CD4-positive, alpha-beta memory T cell (primary cell): ENCODE measurements around the gene ZDHHC15. TPM values are rescaled to one million over a fixed set of nuclear protein-coding genes. Genes with fewer than 3 reads are reported as not detected.
"Not testable (repeated sequence)": the region's sequence is repeated elsewhere in the genome, so short reads cannot be mapped to it uniquely, and the experiment has no call there.

Experiments used
- CTCF ChIA-PET: fragments of 350-600 bp; sonication (Branson Sonifier 250); formaldehyde crosslinking; loops from one replicate; lab custom pipeline; 2021; ENCODE audit warnings: inconsistent platforms; ENCODE audit not compliant: partially characterized antibody; lab: Charles Lee
- POLR2A ChIA-PET: fragments of 350-600 bp; sonication (Branson Sonifier 250); formaldehyde crosslinking; loops from one replicate; lab custom pipeline; 2021; ENCODE audit not compliant: partially characterized antibody; lab: Charles Lee
- DNase-seq, 5 donors: peaks; one replicate each; pipeline versions ENCODE4 v3.0.0 to v3.0.0-alpha.2; 2020 to 2022; ENCODE audit warnings: mixed read lengths in 1 of 5
- H3K27ac ChIP-seq: one replicate; pipeline ENCODE4 v1.7.0; 2013; ENCODE audit warnings: low read depth, low read length
- H3K27me3 ChIP-seq: 2 replicates; pipeline ENCODE4 v1.7.0; 2013; ENCODE audit warnings: mild to moderate bottlenecking, low read length, moderate library complexity; ENCODE audit not compliant: insufficient read depth
- H3K36me3 ChIP-seq: 2 replicates; pipeline ENCODE4 v1.7.0; 2013; ENCODE audit warnings: mild to moderate bottlenecking, low read length, moderate library complexity; ENCODE audit not compliant: insufficient read depth
- H3K4me1 ChIP-seq: 2 replicates; pipeline ENCODE4 v1.7.0; 2013; ENCODE audit warnings: mild to moderate bottlenecking, low read length, moderate library complexity; ENCODE audit not compliant: insufficient read depth
- H3K4me3 ChIP-seq, 2 donors: one replicate each; pipeline ENCODE4 v1.7.0; 2013; ENCODE audit warnings: low read length in 2 of 2, mild to moderate bottlenecking in 1 of 2
- H3K9me3 ChIP-seq, 2 donors: one replicate each; pipeline ENCODE4 v1.7.0; 2013; ENCODE audit warnings: low read length in 2 of 2, control low read depth in 1 of 2; ENCODE audit not compliant: control insufficient read depth in 1 of 2
- H3K27ac Mint-ChIP-seq, 7 donors: one replicate each; pipeline ENCODE4 v1.8.0; 2020 to 2021; ENCODE audit warnings: mixed read lengths in 7 of 7, mild to moderate bottlenecking in 6 of 7, inconsistent platforms in 3 of 7, moderate library complexity in 3 of 7
- H3K27me3 Mint-ChIP-seq, 2 donors: one replicate each; pipeline ENCODE4 v1.8.0; 2020 to 2021; ENCODE audit warnings: mixed read lengths in 2 of 2
- H3K36me3 Mint-ChIP-seq, 2 donors: one replicate each; pipeline ENCODE4 v1.8.0; 2020 to 2021; ENCODE audit warnings: mixed read lengths in 2 of 2, inconsistent platforms in 1 of 2, mild to moderate bottlenecking in 1 of 2
- H3K4me1 Mint-ChIP-seq, 4 donors: one replicate each; pipeline ENCODE4 v1.8.0; 2020 to 2021; ENCODE audit warnings: mixed read lengths in 4 of 4, mild to moderate bottlenecking in 1 of 4
- H3K4me3 Mint-ChIP-seq, 8 donors: one replicate each; pipeline ENCODE4 v1.8.0; 2020 to 2021; ENCODE audit warnings: mixed read lengths in 8 of 8, mild to moderate bottlenecking in 7 of 8, moderate library complexity in 6 of 8, inconsistent platforms in 3 of 8
- H3K9me3 Mint-ChIP-seq, 8 donors: one replicate each; pipeline ENCODE4 v1.8.0; 2020 to 2021; ENCODE audit warnings: mixed read lengths in 8 of 8, mild to moderate bottlenecking in 5 of 8, inconsistent platforms in 3 of 8, moderate library complexity in 1 of 8
- intact Hi-C: fragments of 100-400 bp; cut with micrococcal nuclease; formaldehyde crosslinking; loops from one replicate; pipeline ENCODE4 v1.15.1; 2023
- polyA plus RNA-seq, 2 donors: library from polyadenylated mRNA; unstranded; fragments of 300-500 nt; fragmentation: Illumina TruSeq; gene quantifications; one replicate each; pipeline ENCODE4 v1.2.3, GENCODE V29; 2021
- total RNA-seq, 2 experiments: library from RNA; stranded (reverse); gene quantifications; one replicate each; pipeline ENCODE4 v1.2.3, GENCODE V29; 2021

The ZDHHC15 gene
- total and polyA plus RNA-seq, 4 experiments from 2014 or later: 0.18 to 0.53 (median 0.42) TPM

- Histone ChIP-seq H3K9me3 (no peaks in the 10 kb centered on the region), H3K4me3 (no peak overlapping the region), H3K4me1 (no peaks in the 10 kb centered on the region), H3K27me3 (no peaks in the 10 kb centered on the region), H3K27ac (no peak overlapping the region), H3K36me3 (no peaks in the 10 kb centered on the region)
- Mint-ChIP-seq H3K27me3 (no peaks in the 10 kb centered on the region), H3K27ac (no peak overlapping the region), H3K9me3 (peaks cover 0 to 2% (median 0%) of the 10 kb centered on the region in 8 donors), H3K4me1 (no peaks in the 10 kb centered on the region), H3K4me3 (no peak overlapping the region), H3K36me3 (peaks cover 0 to 3% of the 10 kb centered on the region in 2 donors)
- ChIA-PET POLR2A (no interaction called here), CTCF (no interaction called here)
- no peak for DNase-seq
- intact Hi-C loops: no loop called here
These were observed 101.1 kb downstream of the ZDHHC15 start for GRCh38 chrX:75421688-75422230.

GRCh38 chrX:75407153-75407552 is 115.7 kb downstream of the ZDHHC15 start:
- H3K4me3 ChIP-seq, H3K27ac ChIP-seq, DNase-seq, POLR2A ChIA-PET, H3K4me1 Mint-ChIP-seq, H3K27me3 ChIP-seq, H3K4me3 Mint-ChIP-seq, H3K27ac Mint-ChIP-seq, H3K4me1 ChIP-seq, H3K36me3 ChIP-seq, CTCF ChIA-PET, H3K9me3 ChIP-seq, H3K27me3 Mint-ChIP-seq, intact Hi-C loops: not testable (repeated sequence)
- Mint-ChIP-seq H3K9me3 (peaks cover 2 to 38% (median 25%) of the 10 kb centered on the region in 8 donors), H3K36me3 (peaks cover 0 to 10% of the 10 kb centered on the region in 2 donors)

DNA sequence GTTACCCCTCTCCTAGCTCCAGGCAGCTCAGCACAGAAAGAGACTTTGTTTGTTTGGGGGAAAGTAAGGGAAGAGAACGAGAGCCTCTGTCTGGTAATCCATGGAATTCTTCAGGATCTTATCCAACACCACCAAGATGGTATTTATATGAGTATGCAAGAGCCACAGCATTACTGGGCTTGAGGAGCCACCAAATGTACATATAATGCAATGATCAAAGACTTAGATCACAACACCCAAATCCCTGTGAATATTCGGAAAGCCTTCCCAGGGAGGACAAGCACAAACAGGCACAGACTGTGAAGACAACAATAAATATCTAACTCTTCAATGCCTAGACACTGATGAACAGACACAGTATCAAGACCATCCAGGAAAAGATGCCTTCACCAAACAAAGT is 132.4 kb downstream of the ZDHHC15 start:
- Histone ChIP-seq H3K4me1 (no peaks in the 10 kb centered on the region), H3K9me3 (no peaks in the 10 kb centered on the region), H3K27ac (no peak overlapping the region), H3K36me3 (no peaks in the 10 kb centered on the region), H3K4me3 (no peak overlapping the region), H3K27me3 (no peaks in the 10 kb centered on the region)
- Mint-ChIP-seq H3K9me3 (peaks cover 3 to 60% (median 30%) of the 10 kb centered on the region in 8 donors), H3K4me1 (no peaks in the 10 kb centered on the region), H3K27me3 (no peaks in the 10 kb centered on the region), H3K36me3 (peaks cover 1 to 10% of the 10 kb centered on the region in 2 donors), H3K27ac (no peak overlapping the region), H3K4me3 (no peak overlapping the region)
- ChIA-PET CTCF (no interaction called here), POLR2A (no interaction called here)
- intact Hi-C loops: no loop called here
- DNase-seq: no peak

- no peak overlapping the region for H3K27ac Mint-ChIP-seq
- no peak for DNase-seq
- intact Hi-C loops: no loop called here
- no peak overlapping the region for H3K27ac ChIP-seq
- H3K9me3 Mint-ChIP-seq: peaks cover 0 to 7% (median 0%) of the 10 kb centered on the region in 8 donors
- H3K4me3 Mint-ChIP-seq: no peak overlapping the region
- no peaks in the 10 kb centered on the region for H3K9me3 ChIP-seq
- ChIA-PET POLR2A (no interaction called here), CTCF (no interaction called here)
- no peaks in the 10 kb centered on the region for H3K36me3 ChIP-seq
- H3K36me3 Mint-ChIP-seq: no peaks in the 10 kb centered on the region
- no peaks in the 10 kb centered on the region for H3K27me3 Mint-ChIP-seq
- no peaks in the 10 kb centered on the region for H3K4me1 ChIP-seq
- no peaks in the 10 kb centered on the region for H3K4me1 Mint-ChIP-seq
- H3K27me3 ChIP-seq: no peaks in the 10 kb centered on the region
- no peak overlapping the region for H3K4me3 ChIP-seq
These were observed 153.1 kb downstream of the ZDHHC15 start for GRCh38 chrX:75369721-75370120.

DNA sequence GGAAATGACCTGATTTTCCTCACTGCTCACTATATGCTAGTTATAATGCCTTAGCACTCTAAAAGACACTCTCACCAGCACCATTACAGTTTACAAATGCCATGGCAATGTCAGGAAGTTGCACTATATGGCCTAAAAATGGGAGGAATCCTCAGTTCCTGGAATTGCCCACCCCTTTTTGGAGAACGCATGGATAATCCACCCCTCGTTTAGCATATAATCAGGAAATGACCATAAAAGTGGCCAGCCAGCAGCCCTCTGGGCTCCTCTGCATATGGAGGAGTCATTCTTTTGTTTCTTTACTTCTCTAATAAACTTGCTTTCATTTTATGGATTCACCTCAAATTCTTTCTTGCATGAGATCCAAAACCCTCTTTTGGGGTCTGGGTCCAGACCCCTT is 156.0 kb downstream of the ZDHHC15 start:
- Mint-ChIP-seq H3K4me3 (no peak overlapping the region), H3K36me3 (peaks cover 3% of the 10 kb centered on the region in 2 donors), H3K27ac (no peak overlapping the region), H3K4me1 (no peaks in the 10 kb centered on the region), H3K27me3 (no peaks in the 10 kb centered on the region), H3K9me3 (peaks cover 0 to 21% (median 7%) of the 10 kb centered on the region in 8 donors)
- H3K27ac ChIP-seq: no peak overlapping the region
- no peaks in the 10 kb centered on the region for H3K27me3 ChIP-seq
- DNase-seq: no peak
- no peaks in the 10 kb centered on the region for H3K4me1 ChIP-seq
- intact Hi-C loops: no loop called here
- H3K4me3 ChIP-seq: no peak overlapping the region
- no peaks in the 10 kb centered on the region for H3K9me3 ChIP-seq
- CTCF ChIA-PET: no interaction called here
- POLR2A ChIA-PET: no interaction called here
- no peaks in the 10 kb centered on the region for H3K36me3 ChIP-seq

GRCh38 chrX:75365243-75365975 is 157.4 kb downstream of the ZDHHC15 start:
- H3K27me3 ChIP-seq: no peaks in the 10 kb centered on the region
- H3K27me3 Mint-ChIP-seq: no peaks in the 10 kb centered on the region
- intact Hi-C loops: no loop called here
- H3K36me3 ChIP-seq: no peaks in the 10 kb centered on the region
- H3K27ac ChIP-seq: no peak overlapping the region
- H3K4me1 ChIP-seq: no peaks in the 10 kb centered on the region
- H3K4me1 Mint-ChIP-seq: no peaks in the 10 kb centered on the region
- H3K4me3 Mint-ChIP-seq: no peak overlapping the region
- DNase-seq: no peak
- H3K27ac Mint-ChIP-seq: no peak overlapping the region
- H3K4me3 ChIP-seq: no peak overlapping the region
- peaks cover 0 to 21% (median 10%) of the 10 kb centered on the region in 8 donors for H3K9me3 Mint-ChIP-seq
- ChIA-PET CTCF (no interaction called here), POLR2A (no interaction called here)
- peaks cover 3 to 4% of the 10 kb centered on the region in 2 donors for H3K36me3 Mint-ChIP-seq
- H3K9me3 ChIP-seq: no peaks in the 10 kb centered on the region

GRCh38 chrX:75361788-75362187 is 161.0 kb downstream of the ZDHHC15 start:
- no peak overlapping the region for H3K4me3 Mint-ChIP-seq
- DNase-seq: no peak
- no peaks in the 10 kb centered on the region for H3K27me3 ChIP-seq
- no peaks in the 10 kb centered on the region for H3K4me1 ChIP-seq
- no peak overlapping the region for H3K4me3 ChIP-seq
- ChIA-PET POLR2A (no interaction called here), CTCF (no interaction called here)
- H3K27ac Mint-ChIP-seq: no peak overlapping the region
- H3K36me3 Mint-ChIP-seq: peaks cover 3 to 8% of the 10 kb centered on the region in 2 donors
- H3K4me1 Mint-ChIP-seq: no peaks in the 10 kb centered on the region
- no peaks in the 10 kb centered on the region for H3K36me3 ChIP-seq
- peaks cover 0 to 21% (median 10%) of the 10 kb centered on the region in 8 donors for H3K9me3 Mint-ChIP-seq
- H3K27ac ChIP-seq: no peak overlapping the region
- no peaks in the 10 kb centered on the region for H3K27me3 Mint-ChIP-seq
- H3K9me3 ChIP-seq: no peaks in the 10 kb centered on the region
- intact Hi-C loops: no loop called here
